ENCODE data around the gene MYO3B.

DNA sequence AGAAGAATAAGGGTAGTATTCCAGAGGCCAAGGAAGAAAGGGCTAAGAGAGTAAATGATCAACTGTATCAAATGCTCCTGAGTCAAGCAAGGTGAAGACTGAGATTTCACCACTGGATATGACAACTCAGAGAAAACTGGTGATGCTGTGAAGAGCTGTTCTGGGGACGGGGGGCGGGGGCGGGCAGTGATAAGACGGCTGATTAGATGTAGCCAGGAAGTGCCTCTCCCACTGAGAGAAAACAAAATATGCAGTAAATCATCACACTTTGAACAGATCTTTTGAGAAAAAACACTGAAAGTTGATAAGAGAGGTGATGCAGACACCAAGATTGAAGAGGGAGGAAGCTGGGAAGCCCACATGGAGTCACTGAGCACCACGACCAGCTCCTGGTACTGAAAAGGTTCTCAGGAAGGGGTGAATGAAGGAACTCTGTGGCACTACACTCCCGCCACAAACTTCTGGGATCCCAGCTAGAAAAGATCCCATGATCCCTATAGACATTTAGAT is 75.8 kb downstream of the MYO3B start:
- TF ChIP-seq, protein P1, sequence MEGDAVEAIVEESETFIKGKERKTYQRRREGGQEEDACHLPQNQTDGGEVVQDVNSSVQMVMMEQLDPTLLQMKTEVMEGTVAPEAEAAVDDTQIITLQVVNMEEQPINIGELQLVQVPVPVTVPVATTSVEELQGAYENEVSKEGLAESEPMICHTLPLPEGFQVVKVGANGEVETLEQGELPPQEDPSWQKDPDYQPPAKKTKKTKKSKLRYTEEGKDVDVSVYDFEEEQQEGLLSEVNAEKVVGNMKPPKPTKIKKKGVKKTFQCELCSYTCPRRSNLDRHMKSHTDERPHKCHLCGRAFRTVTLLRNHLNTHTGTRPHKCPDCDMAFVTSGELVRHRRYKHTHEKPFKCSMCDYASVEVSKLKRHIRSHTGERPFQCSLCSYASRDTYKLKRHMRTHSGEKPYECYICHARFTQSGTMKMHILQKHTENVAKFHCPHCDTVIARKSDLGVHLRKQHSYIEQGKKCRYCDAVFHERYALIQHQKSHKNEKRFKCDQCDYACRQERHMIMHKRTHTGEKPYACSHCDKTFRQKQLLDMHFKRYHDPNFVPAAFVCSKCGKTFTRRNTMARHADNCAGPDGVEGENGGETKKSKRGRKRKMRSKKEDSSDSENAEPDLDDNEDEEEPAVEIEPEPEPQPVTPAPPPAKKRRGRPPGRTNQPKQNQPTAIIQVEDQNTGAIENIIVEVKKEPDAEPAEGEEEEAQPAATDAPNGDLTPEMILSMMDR (IDR thresholded peaks at IDR 0.05): no peak
- no peak for TF ChIP-seq POLR2A (IDR thresholded peaks at IDR 0.05)
